Lung (tissue), 12 donors: ENCODE results near the gene PAF1. TPM values are rescaled to one million over a fixed set of nuclear protein-coding genes. Genes with fewer than 3 reads are reported as not detected.

Source experiments
- ATAC-seq: fragments of 200-7000 bp; cut with Tn5 transposase; one replicate; pipeline ENCODE4 v1.9.1; 2020; ENCODE audit warnings: moderate number of reproducible peaks; ENCODE audit not compliant: insufficient read depth, low FRiP score
- DNase-seq, 3 donors: peaks; one replicate each; pipeline ENCODE4 v3.0.0-alpha.2; 2013 to 2017
- H3K27ac ChIP-seq, 2 donors: one replicate each; pipeline ENCODE4 v1.5.1; 2013; ENCODE audit warnings: mild to moderate bottlenecking in 2 of 2, moderate library complexity in 2 of 2, control low read depth in 1 of 2, inconsistent platforms in 1 of 2, low read depth in 1 of 2, low read length in 1 of 2
- H3K27me3 ChIP-seq, 3 donors: one replicate each; pipeline ENCODE4 v1.5.1; 2013; ENCODE audit warnings: low read length in 2 of 3; ENCODE audit not compliant: control insufficient read depth in 3 of 3, insufficient read depth in 3 of 3
- H3K36me3 ChIP-seq, 4 donors: one replicate each; pipeline ENCODE4 v1.5.1; 2013; ENCODE audit warnings: low read length in 4 of 4, mild to moderate bottlenecking in 1 of 4, moderate library complexity in 1 of 4; ENCODE audit not compliant: control insufficient read depth in 4 of 4, insufficient read depth in 4 of 4
- H3K4me1 ChIP-seq, 5 donors: one replicate each; pipeline ENCODE4 v1.5.1; 2013; ENCODE audit warnings: low read length in 5 of 5, mild to moderate bottlenecking in 2 of 5, moderate library complexity in 1 of 5; ENCODE audit not compliant: control insufficient read depth in 5 of 5, insufficient read depth in 5 of 5
- H3K4me3 ChIP-seq: one replicate; pipeline ENCODE4 v1.5.1; 2013; ENCODE audit warnings: mild to moderate bottlenecking, control low read depth, moderate library complexity
- H3K9ac ChIP-seq, 2 donors: one replicate each; pipeline ENCODE4 v1.5.1; 2013; ENCODE audit warnings: low read length in 2 of 2, control low read depth in 1 of 2; ENCODE audit not compliant: insufficient read depth in 1 of 2
- H3K9me3 ChIP-seq, 4 donors: one replicate each; pipeline ENCODE4 v1.5.1; 2013; ENCODE audit warnings: low read length in 3 of 4, mild to moderate bottlenecking in 1 of 4, moderate library complexity in 1 of 4; ENCODE audit not compliant: control insufficient read depth in 4 of 4, insufficient read depth in 3 of 4
- WGBS, 2 donors: extraction: QIAGEN DNeasy Blood & Tissue Kit; methylation state at CpG; one replicate each; pipeline ENCODE4 v1.1.7; 2013; 5-methylcytosine and 5-hydroxymethylcytosine counted together
- polyA plus RNA-seq, 2 donors: library from polyadenylated mRNA; stranded (reverse); fragments of 200-250 nt; gene quantifications; one replicate each; pipeline ENCODE4 v1.2.1, GENCODE V29; 2013
- total RNA-seq, 2 donors: library from RNA; depleted of rRNA in 1 of 2; stranded (reverse); fragments of >200 nt in 1 of 2; gene quantifications; one replicate each; pipeline ENCODE4 v1.2.1, GENCODE V29; 2014 to 2021
- TF ChIP-seq, protein P1 (sequence below): IDR thresholded peaks from 2 replicates; pipeline ENCODE4 v1.5.1; 2012; ENCODE audit warnings: mild to moderate bottlenecking; ENCODE audit errors: control extremely low read depth, extremely low read depth
- donor health status: control.
- donor health status: control.
- donor health status: Bipolar disorder and iron deficiency.
- donor health status: healthy.
- donor health status: DM: yes; HTN: yes; CAD: no.

PAF1 gene
- total and polyA plus RNA-seq, 4 donors: 24.8 to 41.8 (median 34.0) TPM

GRCh38 chr19:39412867-39413271, 22.0 kb upstream of the PAF1 start:
- no peak for DNase-seq
- Histone ChIP-seq H3K4me3 (peak overlapping the region; percentile 56), H3K27me3 (no peaks in the 10 kb centered on the region), H3K36me3 (peaks cover 2 to 24% (median 14%) of the 10 kb centered on the region in 4 donors), H3K4me1 (peaks cover 0 to 58% (median 14%) of the 10 kb centered on the region in 5 donors), H3K27ac (peak overlapping the region; percentile 93 to 94), H3K9me3 (no peaks in the 10 kb centered on the region), H3K9ac (peak overlapping the region; percentile 73 to 75)
- TF ChIP-seq, protein P1, sequence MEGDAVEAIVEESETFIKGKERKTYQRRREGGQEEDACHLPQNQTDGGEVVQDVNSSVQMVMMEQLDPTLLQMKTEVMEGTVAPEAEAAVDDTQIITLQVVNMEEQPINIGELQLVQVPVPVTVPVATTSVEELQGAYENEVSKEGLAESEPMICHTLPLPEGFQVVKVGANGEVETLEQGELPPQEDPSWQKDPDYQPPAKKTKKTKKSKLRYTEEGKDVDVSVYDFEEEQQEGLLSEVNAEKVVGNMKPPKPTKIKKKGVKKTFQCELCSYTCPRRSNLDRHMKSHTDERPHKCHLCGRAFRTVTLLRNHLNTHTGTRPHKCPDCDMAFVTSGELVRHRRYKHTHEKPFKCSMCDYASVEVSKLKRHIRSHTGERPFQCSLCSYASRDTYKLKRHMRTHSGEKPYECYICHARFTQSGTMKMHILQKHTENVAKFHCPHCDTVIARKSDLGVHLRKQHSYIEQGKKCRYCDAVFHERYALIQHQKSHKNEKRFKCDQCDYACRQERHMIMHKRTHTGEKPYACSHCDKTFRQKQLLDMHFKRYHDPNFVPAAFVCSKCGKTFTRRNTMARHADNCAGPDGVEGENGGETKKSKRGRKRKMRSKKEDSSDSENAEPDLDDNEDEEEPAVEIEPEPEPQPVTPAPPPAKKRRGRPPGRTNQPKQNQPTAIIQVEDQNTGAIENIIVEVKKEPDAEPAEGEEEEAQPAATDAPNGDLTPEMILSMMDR: no peak
- WGBS, 2 donors: 0% methylated on average over 24 of the region's 24 CpGs
- no peak for ATAC-seq

DNA sequence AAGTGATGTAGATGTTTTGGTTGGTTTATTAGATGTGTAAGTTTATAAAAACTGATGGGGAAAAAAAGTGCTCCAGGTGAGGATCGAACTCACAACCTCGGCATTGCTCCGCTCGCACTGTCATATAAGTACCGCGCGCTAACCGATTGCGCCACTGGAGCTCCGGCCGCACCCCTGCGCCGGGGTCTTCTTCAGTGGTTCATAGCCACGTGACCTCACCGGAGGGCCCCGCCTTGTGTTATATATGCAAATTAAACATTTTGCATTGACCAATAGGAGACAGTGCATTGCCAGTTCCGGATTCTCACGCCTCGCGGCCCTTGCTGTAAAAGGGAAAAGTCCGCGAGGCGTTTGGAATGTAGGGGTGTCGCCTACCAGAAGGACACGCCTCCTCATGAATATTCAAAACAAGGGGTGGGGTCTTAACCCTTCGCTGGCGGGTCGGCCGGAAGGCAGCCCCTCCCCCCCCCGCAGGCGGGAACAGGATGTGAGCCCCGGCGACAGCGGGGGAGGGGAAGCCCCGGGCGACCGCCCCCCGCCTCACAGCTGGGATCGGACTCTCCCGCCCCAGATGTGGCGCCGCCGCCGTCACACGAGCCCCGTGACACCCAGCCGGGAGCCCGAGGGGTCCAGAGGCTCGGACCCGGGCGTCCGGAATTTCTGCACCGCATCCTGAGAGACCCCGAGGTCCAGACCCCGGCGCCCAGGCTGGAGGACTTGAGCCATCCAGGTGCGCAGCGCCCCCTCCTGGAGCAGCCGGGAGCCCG, 21.4 kb upstream of the PAF1 start, which contains the start of gene PLEKHG2:
Gene PLEKHG2 (plus strand): TSS at position 570 of the 767 bp plus-strand sequence. CDS start 1,418 bp downstream, outside the sequence.
- Histone ChIP-seq H3K9me3 (no peaks in the 10 kb centered on the region), H3K27me3 (no peaks in the 10 kb centered on the region), H3K9ac (peak within 1 kb of the TSS; percentile 73 to 88), H3K27ac (peak within 1 kb of the TSS; percentile 97 to 100), H3K36me3 (peaks cover 3 to 25% (median 14%) of the 10 kb centered on the region in 4 donors), H3K4me1 (peaks cover 0 to 61% (median 14%) of the 10 kb centered on the region in 5 donors), H3K4me3 (peak within 1 kb of the TSS; percentile 56)
- peak; percentile 99 to 100 (median 100) for DNase-seq
- 0% methylated on average over 59 to 60 of the region's 60 CpGs for WGBS, 2 donors
- TF ChIP-seq, protein P1: peak; percentile 50
- ATAC-seq: peak; percentile 49

- no peaks in the 10 kb centered on the region for H3K9me3 ChIP-seq
- H3K9ac ChIP-seq: peak overlapping the region in 1 of 2 donors; percentile 83
- 0% methylated on average over 7 of the region's 7 CpGs for WGBS, 2 donors
- peaks cover 0 to 61% (median 14%) of the 10 kb centered on the region in 5 donors for H3K4me1 ChIP-seq
- ATAC-seq (peak; percentile 14), DNase-seq (peak; percentile 91 to 96 (median 92))
- H3K27me3 ChIP-seq: no peaks in the 10 kb centered on the region
- H3K27ac ChIP-seq: peak overlapping the region; percentile 40 to 97
- H3K4me3 ChIP-seq: no peak overlapping the region
- TF ChIP-seq, protein P1: peak; percentile 84
- peaks cover 3 to 24% (median 11%) of the 10 kb centered on the region in 4 donors for H3K36me3 ChIP-seq
These were observed 20.9 kb upstream of the PAF1 start for GRCh38 chr19:39411832-39412099.
